NOMO-1 treated with dmso at 0.1 percent for 144 hours (cell line): ENCODE data around the gene INKA1.
A peak's percentile ranks its signal among the peaks of the same experiment; 100 is the strongest.
"Not testable (repeated sequence)": the region's sequence is repeated elsewhere in the genome, so short reads cannot be mapped to it uniquely, and the experiment has no call there.

Source experiments
- DNase-seq: peaks from one replicate; lab custom pipeline; 2025; ENCODE audit not compliant: unreplicated experiment; lab: John Stamatoyannopoulos, UW

Gene INKA1

DNA sequence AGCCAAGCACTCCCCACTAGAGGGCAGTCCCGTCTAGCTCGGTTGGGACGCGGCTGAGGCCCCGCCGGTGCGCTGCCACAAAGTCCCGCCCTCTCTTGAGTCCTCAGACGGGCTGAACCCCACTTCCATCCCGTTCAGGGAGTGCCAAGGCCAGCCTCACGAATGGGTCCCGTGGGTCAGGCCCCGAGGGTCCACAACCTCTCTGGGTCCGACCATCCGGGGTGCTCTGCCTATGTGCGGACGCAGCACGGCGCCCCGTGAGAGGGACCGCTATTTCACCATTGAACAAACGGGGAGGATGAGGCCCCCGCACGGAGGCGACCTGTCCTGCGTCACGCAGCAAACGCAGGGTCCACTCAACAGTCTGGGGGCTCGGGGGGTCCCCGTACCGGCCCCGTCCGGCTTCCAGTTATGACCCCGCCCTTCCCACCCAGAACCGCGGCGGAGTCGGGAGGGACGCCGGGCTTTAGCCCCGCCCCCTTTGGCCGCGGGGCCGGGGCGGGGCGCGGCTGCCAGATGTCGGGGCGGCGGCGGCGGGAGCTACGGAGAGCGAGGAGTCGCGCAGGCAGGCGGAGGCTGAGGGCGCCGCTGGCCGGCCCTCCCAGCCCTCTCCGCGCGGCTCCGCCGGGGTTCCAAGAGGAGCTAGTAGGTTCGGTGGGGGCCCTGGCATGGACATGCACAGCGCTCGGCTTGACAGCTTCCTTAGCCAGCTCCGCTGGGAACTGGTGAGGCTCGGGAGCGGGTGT, at the start of gene INKA1:
Gene INKA1, plus strand, starts transcription at position 543 of the 746 bp plus-strand sequence. Its CDS starts 132 bp downstream, at position 675.
- DNase-seq: peak; percentile 86

- DNase-seq: no peak
These were observed 48.5 kb upstream of the INKA1 start for GRCh38 chr3:49754536-49754935.

DNA sequence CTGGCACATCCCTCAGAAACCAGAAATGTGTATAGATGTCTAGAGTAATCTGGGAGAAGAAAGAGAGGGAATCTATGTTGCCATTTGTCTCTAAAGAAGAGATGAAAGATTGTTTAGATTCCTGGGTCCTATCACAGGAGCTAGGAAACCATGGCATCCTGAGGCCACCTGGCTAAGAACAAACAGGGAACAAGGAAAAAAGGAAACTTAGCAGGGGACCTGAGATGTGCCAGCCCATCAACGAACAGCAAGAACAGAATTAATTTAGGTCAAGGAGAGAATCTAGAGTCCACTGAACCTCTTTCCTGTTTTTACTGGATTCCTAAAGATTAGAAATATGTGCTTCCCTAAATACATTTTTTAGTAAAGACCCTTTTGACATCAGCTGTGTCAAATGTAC, 47.0 kb upstream of the INKA1 start:
- DNase-seq: no peak

DNA sequence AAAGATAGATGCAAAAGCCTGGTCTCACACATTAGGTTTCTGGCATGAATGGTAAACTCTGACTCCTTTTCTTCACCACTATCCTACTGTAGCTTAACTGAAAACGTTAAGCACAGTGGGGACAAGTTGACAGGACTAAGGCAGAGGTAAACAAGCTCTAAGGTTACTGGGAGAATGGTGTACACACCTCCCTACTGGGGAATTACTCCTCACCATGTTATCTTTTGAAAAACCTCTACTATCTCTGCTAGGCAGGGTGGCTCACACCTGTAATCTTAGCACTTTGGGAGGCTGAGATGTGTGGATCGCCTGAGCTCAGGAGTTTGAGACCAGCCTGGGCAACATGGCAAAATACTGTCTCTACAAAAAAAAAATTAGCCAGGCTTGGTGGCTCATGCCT, 45.9 kb upstream of the INKA1 start:
- no peak for DNase-seq

GRCh38 chr3:49759226-49759625, 43.8 kb upstream of the INKA1 start:
- no peak for DNase-seq

GRCh38 chr3:49761661-49762060, 41.4 kb upstream of the INKA1 start:
- DNase-seq: no peak

- DNase-seq: no peak
These were observed 39.1 kb upstream of the INKA1 start for GRCh38 chr3:49763981-49764380.

DNA sequence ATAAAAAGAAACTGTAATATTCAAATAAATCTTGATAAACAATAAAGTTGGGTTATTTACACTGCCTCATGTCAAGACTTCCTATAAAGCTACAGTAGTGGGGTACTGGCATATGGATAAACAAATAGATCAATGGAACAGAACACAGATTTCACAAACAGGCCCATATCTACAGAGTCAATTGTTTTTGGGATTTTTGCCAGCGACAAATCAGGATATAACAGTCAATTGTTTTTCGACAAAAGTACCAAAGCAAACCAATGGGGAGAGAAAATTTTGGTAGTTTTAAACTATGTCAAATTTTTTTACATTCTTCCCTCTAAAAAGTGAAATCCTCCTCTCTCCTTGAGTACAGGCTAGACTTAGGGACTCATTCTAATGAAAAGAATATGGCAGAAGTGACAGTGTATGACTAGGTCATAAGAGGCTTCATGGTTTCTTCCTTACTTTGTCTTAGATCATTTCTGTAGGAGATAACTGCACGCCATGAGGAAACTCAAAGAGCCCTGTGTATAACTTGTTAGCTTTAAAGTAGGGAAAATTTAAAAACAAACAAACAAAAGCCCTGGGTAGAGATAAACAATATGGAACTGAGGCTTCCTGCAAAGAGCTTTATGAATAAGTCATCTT, 33.7 kb upstream of the INKA1 start:
- no peak for DNase-seq

GRCh38 chr3:49769926-49770325, 33.1 kb upstream of the INKA1 start:
- no peak for DNase-seq

- DNase-seq: no peak
These were observed 31.6 kb upstream of the INKA1 start for GRCh38 chr3:49771340-49771938.

DNA sequence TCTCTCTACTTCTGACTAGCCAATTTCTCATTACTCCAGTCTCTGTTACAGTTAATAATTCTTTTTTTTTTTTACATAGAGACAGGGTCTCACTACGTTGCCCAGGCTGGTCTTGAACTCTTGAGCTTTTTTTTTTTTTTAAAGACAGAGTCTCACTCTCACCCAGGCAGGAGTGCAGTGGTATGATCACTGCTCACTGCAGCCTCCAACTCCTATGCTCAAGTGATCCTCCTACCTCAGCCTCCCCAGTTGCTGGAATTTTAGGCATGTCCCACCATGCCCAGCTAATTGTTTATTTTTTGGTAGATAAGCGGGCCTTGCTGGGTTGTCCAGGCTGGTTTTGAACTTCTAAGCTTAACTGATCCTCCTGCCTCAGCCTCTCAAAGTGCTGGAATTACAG, 30.4 kb upstream of the INKA1 start:
- DNase-seq: no peak

DNA sequence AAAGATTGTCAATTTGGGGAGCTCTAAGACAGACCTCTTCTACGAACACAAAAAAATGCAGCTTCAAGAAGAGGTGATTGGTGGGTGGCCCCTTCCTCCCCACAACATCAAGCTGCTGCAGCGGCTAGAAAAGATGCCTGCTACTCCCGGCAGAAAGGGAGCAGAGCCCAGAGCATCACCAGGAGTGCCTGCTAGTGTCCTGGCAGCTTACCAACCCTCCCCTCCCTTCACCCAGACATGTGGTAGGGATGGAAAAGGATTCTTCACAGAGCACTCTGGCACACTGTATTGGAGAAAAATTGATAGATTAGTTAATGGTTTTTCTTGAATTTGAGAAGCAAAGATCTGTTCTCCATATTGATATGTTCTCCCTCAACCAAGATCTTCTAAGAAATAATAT, 27.5 kb upstream of the INKA1 start:
- no peak for DNase-seq

GRCh38 chr3:49776101-49776500, 27.0 kb upstream of the INKA1 start:
- DNase-seq: not testable (repeated sequence)

- DNase-seq: no peak
These were observed 23.5 kb upstream of the INKA1 start for GRCh38 chr3:49779358-49780079.

DNA sequence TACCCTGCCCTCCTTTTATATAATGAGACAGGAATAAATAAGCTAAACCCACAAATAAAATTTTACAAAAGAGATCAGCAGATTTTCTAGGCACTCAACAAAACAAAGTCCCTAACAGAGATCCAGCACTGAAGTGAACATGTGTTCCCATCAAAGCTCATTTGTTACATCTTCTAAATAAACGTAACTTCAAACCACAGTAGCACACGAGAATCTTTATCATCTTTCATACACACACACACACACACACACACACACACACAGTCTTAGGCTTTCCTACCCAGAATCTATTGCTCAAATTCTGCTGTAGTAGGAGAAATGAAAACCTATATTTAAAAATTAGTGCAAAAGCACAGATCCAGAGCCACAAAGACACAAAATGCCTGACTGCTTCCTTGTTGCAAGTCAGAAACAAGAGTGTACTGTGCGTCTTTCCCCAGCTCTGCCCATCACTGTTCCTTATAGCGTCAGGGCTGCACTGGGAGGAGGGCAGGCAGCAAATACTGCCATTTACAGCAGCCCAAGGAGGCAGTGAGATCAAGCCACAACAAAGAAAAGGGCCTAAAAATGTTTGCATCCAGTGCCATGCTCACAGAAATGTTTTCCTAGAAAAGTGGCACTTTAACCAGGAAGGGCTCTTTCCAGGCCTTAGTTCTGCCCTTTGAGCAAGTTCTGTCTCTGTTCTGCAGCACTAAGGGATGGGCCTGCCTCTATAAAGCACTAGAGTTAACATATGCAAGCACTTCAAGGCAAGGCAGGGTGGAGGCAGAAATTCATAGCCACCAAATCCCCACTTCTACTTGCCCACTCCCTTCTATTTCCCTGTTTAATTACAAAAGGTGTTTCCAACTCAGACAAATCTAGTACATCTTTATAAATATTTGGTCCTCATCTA, 22.7 kb upstream of the INKA1 start:
- no peak for DNase-seq

DNA sequence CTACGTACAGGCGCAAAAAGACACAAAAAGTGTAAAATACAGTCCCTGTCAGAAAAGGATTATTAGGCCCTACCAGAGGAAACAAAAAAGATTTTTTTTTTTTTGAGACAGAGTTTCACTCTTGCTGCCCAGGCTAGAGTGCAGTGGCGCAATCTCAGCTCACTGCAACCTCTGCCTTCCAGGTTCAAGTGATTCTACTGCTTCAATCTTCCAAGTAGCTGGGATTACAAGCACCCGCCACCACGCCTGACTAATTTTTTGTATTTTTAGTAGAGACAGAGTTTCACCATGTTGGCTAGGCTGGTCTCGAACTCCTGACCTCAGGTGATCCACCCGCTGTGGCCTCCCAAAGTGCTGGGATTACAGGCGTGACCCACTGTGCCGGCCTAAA, 22.1 kb upstream of the INKA1 start:
- not testable (repeated sequence) for DNase-seq

- DNase-seq: no peak
These were observed 21.5 kb upstream of the INKA1 start for GRCh38 chr3:49781415-49782199.

- not testable (repeated sequence) for DNase-seq
These were observed 20.8 kb upstream of the INKA1 start for GRCh38 chr3:49782277-49782676.

GRCh38 chr3:49785565-49786356, 17.3 kb upstream of the INKA1 start:
- DNase-seq: no peak
